Skin epidermis (tissue), 12 donors: ENCODE data around the gene PGPEP1.

Experiments
- H3K27ac ChIP-seq, 21 experiments: fragments of 200-600 bp; sonication (generic) in 11 of 21; one replicate each; pipeline ENCODE4 v1.5.0; 2020; ENCODE audit warnings: mild to moderate bottlenecking in 3 of 21, inconsistent platforms in 2 of 21, moderate library complexity in 2 of 21
- H3K4me3 ChIP-seq, 7 experiments: fragments of 200-600 bp; sonication (generic) in 2 of 7; one replicate each; pipeline ENCODE4 v1.5.0; 2020; ENCODE audit warnings: inconsistent platforms in 2 of 7, mild to moderate bottlenecking in 2 of 7, moderate library complexity in 1 of 7

Gene PGPEP1

GRCh38 chr19:18385675-18386542 lies 45.5 kb downstream of the PGPEP1 start, which contains the start of gene GDF15:
GDF15 (plus strand) TSS chr19:18386158; CDS start chr19:18386190, 32 bp downstream.
- H3K4me3 ChIP-seq, result peak within 1 kb of the TSS in 3 of 7 experiments; percentile 5 to 22 (median 6)
- H3K27ac ChIP-seq, result peak within 1 kb of the TSS in 2 of 21 experiments; percentile 12 to 44

GRCh38 chr19:18386543-18387271 lies 46.3 kb downstream of the PGPEP1 start:
- Histone ChIP-seq H3K4me3 (peak overlapping the region in 2 of 7 experiments; percentile 5 to 6), H3K27ac (peak overlapping the region in 1 of 21 experiments; percentile 12)

DNA sequence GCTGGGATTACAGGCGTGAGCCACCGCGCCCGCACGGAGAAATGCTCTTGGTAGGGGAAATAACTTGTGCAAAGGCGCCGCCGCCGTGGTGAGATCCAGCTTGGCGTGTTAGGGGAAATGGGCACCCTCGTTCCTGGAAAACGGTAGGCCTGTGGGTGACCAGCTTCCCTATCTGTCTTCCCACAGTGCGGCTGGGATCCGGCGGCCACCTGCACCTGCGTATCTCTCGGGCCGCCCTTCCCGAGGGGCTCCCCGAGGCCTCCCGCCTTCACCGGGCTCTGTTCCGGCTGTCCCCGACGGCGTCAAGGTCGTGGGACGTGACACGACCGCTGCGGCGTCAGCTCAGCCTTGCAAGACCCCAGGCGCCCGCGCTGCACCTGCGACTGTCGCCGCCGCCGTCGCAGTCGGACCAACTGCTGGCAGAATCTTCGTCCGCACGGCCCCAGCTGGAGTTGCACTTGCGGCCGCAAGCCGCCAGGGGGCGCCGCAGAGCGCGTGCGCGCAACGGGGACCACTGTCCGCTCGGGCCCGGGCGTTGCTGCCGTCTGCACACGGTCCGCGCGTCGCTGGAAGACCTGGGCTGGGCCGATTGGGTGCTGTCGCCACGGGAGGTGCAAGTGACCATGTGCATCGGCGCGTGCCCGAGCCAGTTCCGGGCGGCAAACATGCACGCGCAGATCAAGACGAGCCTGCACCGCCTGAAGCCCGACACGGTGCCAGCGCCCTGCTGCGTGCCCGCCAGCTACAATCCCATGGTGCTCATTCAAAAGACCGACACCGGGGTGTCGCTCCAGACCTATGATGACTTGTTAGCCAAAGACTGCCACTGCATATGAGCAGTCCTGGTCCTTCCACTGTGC lies 47.9 kb downstream of the PGPEP1 start:
- H3K27ac ChIP-seq, result peak overlapping the region in 7 of 21 experiments; percentile 1 to 53 (median 29)
- H3K4me3 ChIP-seq, result peak overlapping the region; percentile 17 to 28 (median 23)

GRCh38 chr19:18388960-18389725 lies 48.7 kb downstream of the PGPEP1 start:
- Histone ChIP-seq H3K4me3 (peak overlapping the region in 1 of 7 experiments; percentile 23), H3K27ac (peak overlapping the region in 1 of 21 experiments; percentile 29)

- no peak overlapping the region for H3K27ac ChIP-seq
- no peak overlapping the region for H3K4me3 ChIP-seq
These were observed 49.3 kb downstream of the PGPEP1 start for GRCh38 chr19:18389726-18390064.

- no peak overlapping the region for H3K4me3 ChIP-seq
- H3K27ac ChIP-seq, result no peak overlapping the region
These were observed 49.9 kb downstream of the PGPEP1 start for GRCh38 chr19:18390065-18390907.

DNA sequence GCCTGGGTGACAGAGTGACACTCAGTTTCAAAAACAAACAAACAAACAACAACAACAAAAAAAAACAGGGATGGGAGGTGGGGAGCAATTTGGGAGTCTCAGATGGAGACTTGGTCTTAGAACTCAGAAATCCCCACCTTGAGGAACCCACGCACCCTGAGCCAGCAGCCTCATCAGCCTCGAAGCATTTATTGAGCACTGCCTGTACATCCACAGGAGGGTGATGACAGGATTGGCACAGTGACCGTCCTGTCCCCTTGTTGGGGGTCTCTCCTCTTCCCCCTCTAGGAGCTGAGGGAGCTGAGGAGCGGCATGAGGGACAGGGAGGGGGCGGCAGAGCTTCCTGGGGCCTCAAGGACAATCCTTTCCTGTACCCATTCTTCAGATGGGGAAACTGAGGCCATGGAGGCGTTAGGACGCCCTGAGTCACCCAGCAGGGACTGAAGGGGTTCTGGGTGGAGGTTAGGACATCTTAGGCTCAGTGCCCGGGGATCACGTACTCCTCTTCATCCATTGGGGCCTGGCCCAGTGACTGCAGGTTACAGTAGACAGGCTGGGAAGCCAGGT lies 51.2 kb downstream of the PGPEP1 start:
- Histone ChIP-seq H3K27ac (no peak overlapping the region), H3K4me3 (no peak overlapping the region)

DNA sequence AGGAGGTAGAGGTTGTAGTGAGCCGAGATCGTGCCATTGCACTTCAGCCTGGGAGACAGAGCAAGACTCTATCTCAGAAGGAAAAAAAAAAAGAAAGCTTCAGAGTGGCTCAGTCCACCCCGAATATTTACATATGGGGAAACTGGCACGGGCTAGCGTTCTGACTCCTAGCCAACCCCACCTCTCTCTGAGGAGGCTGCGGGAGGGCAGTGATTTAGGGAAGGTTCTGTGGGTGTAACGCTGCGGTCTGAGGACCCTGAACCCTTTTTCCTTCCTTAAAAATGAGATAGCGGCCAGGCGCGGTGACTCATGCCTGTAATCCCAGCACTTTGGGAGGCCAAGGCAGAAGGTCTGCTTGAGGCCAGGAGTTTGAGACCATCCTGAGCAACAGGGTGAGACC lies 52.0 kb downstream of the PGPEP1 start:
- Histone ChIP-seq H3K27ac (peak overlapping the region in 3 of 21 experiments; percentile 10 to 49 (median 10)), H3K4me3 (peak overlapping the region in 1 of 7 experiments; percentile 5)

DNA sequence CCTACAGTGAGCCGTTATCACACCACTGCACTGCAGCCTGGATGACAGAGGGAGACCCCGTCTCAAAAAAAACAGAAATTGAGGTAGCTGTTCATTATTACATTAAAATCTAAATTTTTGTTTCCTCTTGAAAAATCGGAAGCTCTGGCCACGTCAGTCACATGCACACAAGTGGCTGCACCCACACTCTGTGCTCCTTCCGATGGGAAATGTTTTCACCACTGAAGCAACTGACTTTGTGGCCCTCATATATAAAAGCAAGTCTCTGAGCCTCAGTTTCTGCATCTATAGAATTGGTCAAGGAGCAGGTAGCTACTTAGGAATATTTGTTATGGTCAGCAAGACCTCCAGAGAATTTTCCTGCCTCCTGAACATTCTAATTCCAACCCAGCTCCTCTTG lies 52.5 kb downstream of the PGPEP1 start:
- peak overlapping the region in 5 of 21 experiments; percentile 10 to 58 (median 49) for H3K27ac ChIP-seq
- H3K4me3 ChIP-seq, result peak overlapping the region in 1 of 7 experiments; percentile 5

GRCh38 chr19:18393836-18394235 lies 53.4 kb downstream of the PGPEP1 start:
- peak overlapping the region in 2 of 7 experiments; percentile 1 to 4 for H3K4me3 ChIP-seq
- peak overlapping the region in 4 of 21 experiments; percentile 32 to 58 (median 52) for H3K27ac ChIP-seq

GRCh38 chr19:18396471-18397241 lies 56.3 kb downstream of the PGPEP1 start:
- Histone ChIP-seq H3K27ac (peak overlapping the region in 7 of 21 experiments; percentile 18 to 72 (median 54)), H3K4me3 (peak overlapping the region in 5 of 7 experiments; percentile 20 to 31 (median 25))

DNA sequence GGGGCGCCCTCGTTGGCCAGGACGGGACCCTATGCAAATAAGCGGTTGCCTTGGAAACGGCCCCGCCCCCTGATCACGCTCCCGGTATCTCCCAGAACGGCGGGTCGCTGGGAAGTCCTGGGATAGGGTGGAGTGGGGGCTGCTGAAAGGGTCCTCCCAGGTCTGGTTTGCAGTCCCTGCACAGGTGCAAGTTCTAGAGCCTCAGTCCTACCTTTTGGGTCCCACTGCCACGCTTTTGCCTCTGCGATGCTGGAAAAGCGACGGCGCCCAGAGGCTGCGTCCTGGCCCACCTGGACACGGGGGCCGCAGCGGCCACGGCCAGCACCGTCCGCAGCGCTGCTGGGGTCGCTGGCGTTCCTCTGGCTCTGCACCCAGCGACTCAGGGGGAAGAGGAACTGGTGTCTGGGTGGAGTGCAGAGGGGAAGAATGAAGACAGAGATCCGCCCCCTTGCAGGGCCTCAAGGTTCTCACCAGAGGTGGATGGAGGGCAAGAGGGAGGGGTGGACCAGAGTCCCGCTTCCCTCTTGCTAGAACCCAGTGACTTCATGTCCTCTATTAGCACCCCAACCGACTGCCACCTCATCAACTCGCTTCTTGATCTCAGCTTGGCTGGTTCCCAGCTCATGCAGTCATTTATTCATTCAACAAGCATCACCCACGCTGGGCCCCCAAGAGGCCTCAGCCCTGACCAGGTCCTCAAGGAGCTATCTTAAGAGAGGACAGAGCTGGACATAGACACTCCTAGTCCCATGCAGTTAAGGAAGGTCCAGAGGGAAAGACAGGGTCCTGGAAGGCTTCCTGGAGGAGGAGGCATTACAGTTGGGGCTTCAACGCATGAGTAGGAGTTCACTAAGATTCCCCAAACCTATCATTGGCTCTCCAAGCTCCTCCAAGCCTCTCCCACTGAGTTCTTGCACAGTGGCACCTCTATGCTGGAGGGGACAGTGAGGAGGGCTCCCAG lies 57.1 kb downstream of the PGPEP1 start, which contains the start of gene LRRC25:
Gene LRRC25 (minus strand): TSS at position 381 of the 961 bp plus-strand sequence. CDS start 659 bp downstream, outside the sequence.
- Histone ChIP-seq H3K4me3 (peak within 1 kb of the TSS in 5 of 7 experiments; percentile 20 to 31 (median 25)), H3K27ac (peak within 1 kb of the TSS in 9 of 21 experiments; percentile 18 to 72 (median 52))

DNA sequence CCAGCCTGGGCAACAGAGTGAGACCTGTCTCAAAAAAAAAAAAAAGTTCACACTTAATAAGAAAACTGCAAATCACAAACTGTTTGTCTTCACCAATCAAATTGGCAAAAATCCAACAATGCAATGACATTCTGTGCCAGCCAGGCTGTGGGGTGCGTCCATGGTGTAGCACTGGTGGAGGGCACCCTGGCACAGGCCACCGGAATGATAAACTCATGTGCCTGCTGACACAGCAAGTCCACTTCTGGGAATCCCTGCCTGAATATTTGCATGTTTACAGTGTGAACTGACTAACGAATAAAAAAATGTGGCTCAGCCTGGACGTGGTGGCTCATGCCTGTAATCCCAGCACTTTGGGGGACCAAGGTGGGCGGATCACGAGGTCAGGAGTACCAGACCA lies 58.6 kb downstream of the PGPEP1 start:
- Histone ChIP-seq H3K4me3 (no peak overlapping the region), H3K27ac (peak overlapping the region in 2 of 21 experiments; percentile 21 to 22)

DNA sequence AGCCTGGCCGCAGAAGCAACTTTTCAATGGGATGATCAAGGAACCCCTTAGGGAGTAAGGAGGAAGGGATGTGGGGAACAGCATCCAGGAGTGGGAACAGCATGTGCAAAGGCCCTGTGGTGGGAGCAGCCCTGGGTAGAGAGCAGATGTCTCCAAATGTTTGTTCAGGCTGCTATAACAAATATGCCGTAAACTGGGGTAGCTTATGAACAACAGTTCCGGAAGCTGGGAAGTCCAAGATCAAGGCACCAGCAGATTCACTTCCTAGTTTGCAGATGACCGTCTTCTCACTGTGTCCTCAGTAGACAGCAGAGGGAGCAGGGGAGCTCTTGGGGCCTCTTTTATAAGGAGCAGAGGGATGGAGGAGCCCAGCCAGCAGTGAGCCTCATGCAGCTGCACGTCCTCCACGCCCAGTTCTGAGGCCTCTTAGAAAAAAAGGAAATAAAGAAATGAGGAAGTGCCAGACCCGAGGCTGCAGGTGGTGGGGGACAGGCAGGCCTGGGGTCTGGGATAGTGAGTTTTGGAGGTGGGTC lies 61.2 kb downstream of the PGPEP1 start:
- peak overlapping the region in 10 of 21 experiments; percentile 13 to 68 (median 50) for H3K27ac ChIP-seq

More for the DNA sequence above, 61.2 kb downstream of the PGPEP1 start:
- no peak overlapping the region for H3K4me3 ChIP-seq
